Kidney (tissue), 14 donors: ENCODE measurements around the gene PTPN1. TPM values are rescaled to one million over a fixed set of nuclear protein-coding genes. Genes with fewer than 3 reads are reported as not detected.

Experiments
- DNase-seq, 5 donors: peaks; one replicate each; pipeline ENCODE4 v3.0.0-alpha.2; 2013 to 2020
- FAIRE-seq: peaks from 2 replicates; lab custom pipeline; 2012; peaks lifted over from hg19 to GRCh38; lab: Jason Lieb, UNC
- H3K27ac ChIP-seq, 2 donors: one replicate each; pipeline ENCODE4 v1.7.0; 2013; ENCODE audit warnings: low read depth in 2 of 2, low read length in 2 of 2, inconsistent platforms in 1 of 2
- H3K27me3 ChIP-seq: one replicate; pipeline ENCODE4 v1.7.1; 2013; ENCODE audit warnings: low read length, inconsistent platforms; ENCODE audit not compliant: control insufficient read depth, insufficient read depth
- H3K36me3 ChIP-seq, 3 donors: one replicate each; pipeline versions ENCODE4 v1.7.0 to v1.7.1; 2013; ENCODE audit warnings: low read length in 3 of 3, control low read depth in 1 of 3, inconsistent platforms in 1 of 3; ENCODE audit not compliant: insufficient read depth in 3 of 3, control insufficient read depth in 2 of 3
- H3K4me1 ChIP-seq, 3 donors: one replicate each; pipeline versions ENCODE4 v1.7.0 to v1.7.1; 2013; ENCODE audit warnings: low read length in 3 of 3, inconsistent platforms in 1 of 3, low read depth in 1 of 3; ENCODE audit not compliant: control insufficient read depth in 2 of 3, insufficient read depth in 2 of 3
- H3K4me3 ChIP-seq, 3 donors: one replicate each; pipeline versions ENCODE4 v1.7.0 to v1.8.1; 2013; ENCODE audit warnings: low read length in 3 of 3, control low read depth in 1 of 3, inconsistent platforms in 1 of 3
- H3K9ac ChIP-seq, 3 donors: one replicate each; pipeline versions ENCODE4 v1.7.0 to v1.7.1; 2013; ENCODE audit warnings: low read length in 3 of 3, control low read depth in 1 of 3, inconsistent platforms in 1 of 3
- H3K9me3 ChIP-seq, 3 donors: one replicate each; pipeline versions ENCODE4 v1.7.0 to v1.7.1; 2013; ENCODE audit warnings: low read length in 3 of 3, control low read depth in 1 of 3, inconsistent platforms in 1 of 3; ENCODE audit not compliant: control insufficient read depth in 2 of 3, insufficient read depth in 1 of 3
- CTCF ChIP-seq: IDR thresholded peaks from 3 replicates; pipeline ENCODE4 v1.5.1; 2012; ENCODE audit warnings: mild to moderate bottlenecking, moderate library complexity, borderline replicate concordance; ENCODE audit not compliant: insufficient read depth; ENCODE audit errors: extremely low read depth
- intact Hi-C: fragments of 100-400 bp; cut with DNase I; formaldehyde crosslinking; loops from one replicate; pipeline ENCODE4 v1.11.1; 2022
- polyA plus RNA-seq: library from polyadenylated mRNA; stranded (reverse); fragments of 350-450 nt; fragmentation: Illumina TruSeq; extraction: RNeasy Lipid Tissue Mini Kit (QIAGEN cat#74804); gene quantifications from one replicate; pipeline ENCODE4 v1.2.3, GENCODE V29; 2014; ENCODE audit warnings: low read depth, low replicate concordance; ENCODE audit not compliant: insufficient read depth
- total RNA-seq: library from RNA; stranded (reverse); fragmentation: NEBNext Ultra II Directional; extraction: Animal tissue kit (Norgen Biotek cat#: 25700); gene quantifications from one replicate; pipeline ENCODE4 v1.2.1, GENCODE V29; 2021
- donor health status: control.
- donor health status: control.
- donor health status: control.
- donor health status: control.
- donor health status: control.
- donor health status: DM: yes; HTN: yes; CAD: no.
- donor health status: Normal renal cell carcinoma (clear cell type).

PTPN1 gene
- total and polyA plus RNA-seq, 2 donors from 2014 or later = 29.6 to 80.4 TPM

GRCh38 chr20:50518270-50518721 is 8.1 kb downstream of the PTPN1 start:
- Histone ChIP-seq H3K27me3 (no peaks in the 10 kb centered on the region), H3K9me3 (no peaks in the 10 kb centered on the region), H3K27ac (peak overlapping the region in 1 of 2 donors; percentile 3), H3K36me3 (no peaks in the 10 kb centered on the region), H3K4me1 (peaks cover 0 to 49% (median 21%) of the 10 kb centered on the region in 3 donors), H3K4me3 (peak overlapping the region in 1 of 3 donors; percentile 4), H3K9ac (no peak overlapping the region)
- intact Hi-C loops = no loop called here
- no peak for TF ChIP-seq CTCF
- DNase-seq = no peak
- no peak for FAIRE-seq

- H3K9ac ChIP-seq = no peak overlapping the region
- no peaks in the 10 kb centered on the region for H3K36me3 ChIP-seq
- H3K27me3 ChIP-seq = no peaks in the 10 kb centered on the region
- intact Hi-C loops = no loop called here
- DNase-seq (no peak), FAIRE-seq (no peak)
- no peak for TF ChIP-seq CTCF
- no peaks in the 10 kb centered on the region for H3K9me3 ChIP-seq
- H3K4me1 ChIP-seq = peaks cover 0 to 40% (median 20%) of the 10 kb centered on the region in 3 donors
- peak overlapping the region in 1 of 3 donors; percentile 16 for H3K4me3 ChIP-seq
- no peak overlapping the region for H3K27ac ChIP-seq
These were observed 9.0 kb downstream of the PTPN1 start for GRCh38 chr20:50519036-50519762.

GRCh38 chr20:50520222-50520880 is 10.2 kb downstream of the PTPN1 start:
- peak overlapping the region in 1 of 2 donors; percentile 8 for H3K27ac ChIP-seq
- no peak for FAIRE-seq

More at GRCh38 chr20:50520222-50520880, 10.2 kb downstream of the PTPN1 start:
- intact Hi-C loops = no loop called here
- no peak for TF ChIP-seq CTCF
- Histone ChIP-seq H3K9ac (no peak overlapping the region), H3K36me3 (no peaks in the 10 kb centered on the region), H3K27me3 (no peaks in the 10 kb centered on the region), H3K9me3 (no peaks in the 10 kb centered on the region), H3K4me3 (no peak overlapping the region), H3K4me1 (peaks cover 0 to 34% (median 13%) of the 10 kb centered on the region in 3 donors)
- no peak for DNase-seq
